Activated CD4-positive, alpha-beta memory T cell treated with anti-CD3 and anti-CD28 coated beads, Interleukin-2, amount 10 ng/mL, durations not matched to agents 7 days and 5 days (primary cell): ENCODE data around the gene HSPG2. TPM values are rescaled to one million over a fixed set of nuclear protein-coding genes. Genes with fewer than 3 reads are reported as not detected.

ENCODE experiments used
- CTCF ChIA-PET: fragments of 350-600 bp; sonication (Branson Sonifier 250); formaldehyde crosslinking; loops from one replicate; lab custom pipeline; 2021; ENCODE audit warnings: antibody characterized with exemption, inconsistent platforms; lab: Charles Lee
- POLR2A ChIA-PET: fragments of 350-600 bp; sonication (Branson Sonifier 250); formaldehyde crosslinking; loops from one replicate; lab custom pipeline; 2021; ENCODE audit warnings: antibody characterized with exemption; lab: Charles Lee
- DNase-seq: peaks from one replicate; pipeline ENCODE4 v3.0.0-alpha.2; 2020
- H3K27ac Mint-ChIP-seq: one replicate; pipeline ENCODE4 v1.8.0; 2021; ENCODE audit warnings: mild to moderate bottlenecking, mixed read lengths
- H3K27me3 Mint-ChIP-seq: one replicate; pipeline ENCODE4 v1.8.0; 2021; ENCODE audit warnings: mixed read lengths
- H3K36me3 Mint-ChIP-seq: one replicate; pipeline ENCODE4 v1.8.0; 2021; ENCODE audit warnings: low read depth, mixed read lengths
- H3K4me1 Mint-ChIP-seq: one replicate; pipeline ENCODE4 v1.8.0; 2021; ENCODE audit warnings: mixed read lengths
- H3K4me3 Mint-ChIP-seq: one replicate; pipeline ENCODE4 v1.8.0; 2021; ENCODE audit warnings: mild to moderate bottlenecking, mixed read lengths
- H3K9me3 Mint-ChIP-seq: one replicate; pipeline ENCODE4 v1.8.0; 2021; ENCODE audit warnings: mixed read lengths
- total RNA-seq, 2 experiments: library from RNA; stranded (reverse); gene quantifications; one replicate each; pipeline ENCODE4 v1.2.3, GENCODE V29; 2021

HSPG2 gene
- total RNA-seq, 2 experiments from 2014 or later, result 1.0 to 1.2 TPM

DNA sequence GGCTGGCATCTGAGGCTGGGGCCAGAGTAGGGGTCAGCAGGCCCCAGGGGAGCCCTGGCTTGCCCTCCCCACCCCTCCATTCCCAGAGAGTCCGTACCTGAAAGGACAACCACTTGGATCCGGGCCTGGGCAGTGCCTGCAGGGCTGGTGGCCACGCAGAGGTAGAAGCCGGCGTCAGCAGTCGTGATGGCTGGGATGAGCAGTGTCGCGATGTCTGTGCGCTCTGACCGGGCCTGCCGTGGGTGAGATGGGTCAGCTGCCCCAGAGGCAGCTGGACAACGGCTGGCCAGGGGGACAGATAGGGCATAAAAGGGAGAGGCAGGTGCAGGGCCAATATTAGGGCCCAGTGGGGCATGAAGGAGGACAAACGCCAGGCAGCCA lies 82.4 kb downstream of the HSPG2 start:
- H3K27ac Mint-ChIP-seq, result no peak overlapping the region
- no peaks in the 10 kb centered on the region for H3K9me3 Mint-ChIP-seq
- no peaks in the 10 kb centered on the region for H3K27me3 Mint-ChIP-seq
- no peak for DNase-seq
- H3K36me3 Mint-ChIP-seq, result no peaks in the 10 kb centered on the region
- POLR2A ChIA-PET, result interaction anchor here (1.2 kb wide), 1 partner anchor 72 kb away, joined by 3 read pairs; the partner anchor contains the start of gene USP48
- CTCF ChIA-PET, result no interaction called here
- H3K4me3 Mint-ChIP-seq, result no peak overlapping the region
- peaks cover 17% of the 10 kb centered on the region for H3K4me1 Mint-ChIP-seq

DNA sequence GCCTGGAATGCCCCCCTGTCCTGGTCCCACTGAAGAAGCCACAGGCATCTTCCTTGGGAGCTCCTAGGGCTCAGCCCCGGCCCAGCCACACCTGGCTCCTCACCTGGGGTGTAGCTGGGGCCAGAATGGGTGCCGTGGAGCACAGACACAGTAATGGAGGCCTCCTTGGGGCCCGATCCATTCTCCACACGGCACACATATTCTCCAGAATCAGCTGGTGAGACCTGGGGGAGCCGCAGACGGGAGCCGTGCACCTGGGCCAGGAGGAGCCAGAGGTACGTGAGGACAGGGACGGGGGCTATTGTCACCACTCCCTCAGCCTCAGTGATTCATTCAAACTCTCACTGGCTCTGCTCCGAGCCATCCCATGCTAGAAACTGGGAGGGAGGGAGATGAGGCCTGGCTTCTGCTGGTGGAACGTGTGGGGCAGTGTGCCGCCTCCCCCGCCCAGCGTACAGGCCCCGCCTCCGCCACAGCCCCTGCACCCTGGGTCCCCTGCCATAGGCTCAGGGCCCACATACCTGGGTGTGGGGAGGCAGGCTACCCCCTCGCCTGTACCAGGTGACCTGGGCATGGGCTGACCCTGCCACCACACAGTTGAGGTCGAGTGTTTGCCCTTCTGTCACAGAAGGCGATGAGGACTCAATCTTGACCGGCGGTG lies 82.9 kb downstream of the HSPG2 start:
- POLR2A ChIA-PET, result interaction anchor here (1.2 kb wide), 1 partner anchor 71 kb away, joined by 3 read pairs; the partner anchor contains the start of gene USP48
- H3K4me3 Mint-ChIP-seq, result no peak overlapping the region
- no peaks in the 10 kb centered on the region for H3K36me3 Mint-ChIP-seq
- DNase-seq, result no peak
- H3K9me3 Mint-ChIP-seq, result no peaks in the 10 kb centered on the region
- CTCF ChIA-PET, result no interaction called here
- no peak overlapping the region for H3K27ac Mint-ChIP-seq
- no peaks in the 10 kb centered on the region for H3K27me3 Mint-ChIP-seq
- peaks cover 17% of the 10 kb centered on the region for H3K4me1 Mint-ChIP-seq

DNA sequence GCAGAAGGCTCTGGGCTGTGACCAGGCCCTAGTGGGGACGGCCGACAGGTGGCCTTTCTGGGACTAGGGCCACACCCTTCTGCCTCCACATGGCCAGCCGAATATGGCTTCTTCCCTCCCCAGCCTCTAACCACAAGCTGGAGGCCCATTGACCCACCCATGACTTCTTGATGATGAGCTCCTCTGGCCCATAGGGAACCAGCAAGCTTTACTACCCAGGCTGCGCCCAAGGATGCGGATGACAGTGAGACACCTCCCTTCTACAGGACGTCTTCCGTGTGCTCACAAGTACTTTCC lies 84.0 kb downstream of the HSPG2 start:
- ChIA-PET CTCF (no interaction called here), POLR2A (no interaction called here)
- Mint-ChIP-seq H3K27ac (no peak overlapping the region), H3K36me3 (no peaks in the 10 kb centered on the region), H3K9me3 (no peaks in the 10 kb centered on the region), H3K27me3 (no peaks in the 10 kb centered on the region), H3K4me1 (peaks cover 16% of the 10 kb centered on the region), H3K4me3 (no peak overlapping the region)
- DNase-seq, result no peak

DNA sequence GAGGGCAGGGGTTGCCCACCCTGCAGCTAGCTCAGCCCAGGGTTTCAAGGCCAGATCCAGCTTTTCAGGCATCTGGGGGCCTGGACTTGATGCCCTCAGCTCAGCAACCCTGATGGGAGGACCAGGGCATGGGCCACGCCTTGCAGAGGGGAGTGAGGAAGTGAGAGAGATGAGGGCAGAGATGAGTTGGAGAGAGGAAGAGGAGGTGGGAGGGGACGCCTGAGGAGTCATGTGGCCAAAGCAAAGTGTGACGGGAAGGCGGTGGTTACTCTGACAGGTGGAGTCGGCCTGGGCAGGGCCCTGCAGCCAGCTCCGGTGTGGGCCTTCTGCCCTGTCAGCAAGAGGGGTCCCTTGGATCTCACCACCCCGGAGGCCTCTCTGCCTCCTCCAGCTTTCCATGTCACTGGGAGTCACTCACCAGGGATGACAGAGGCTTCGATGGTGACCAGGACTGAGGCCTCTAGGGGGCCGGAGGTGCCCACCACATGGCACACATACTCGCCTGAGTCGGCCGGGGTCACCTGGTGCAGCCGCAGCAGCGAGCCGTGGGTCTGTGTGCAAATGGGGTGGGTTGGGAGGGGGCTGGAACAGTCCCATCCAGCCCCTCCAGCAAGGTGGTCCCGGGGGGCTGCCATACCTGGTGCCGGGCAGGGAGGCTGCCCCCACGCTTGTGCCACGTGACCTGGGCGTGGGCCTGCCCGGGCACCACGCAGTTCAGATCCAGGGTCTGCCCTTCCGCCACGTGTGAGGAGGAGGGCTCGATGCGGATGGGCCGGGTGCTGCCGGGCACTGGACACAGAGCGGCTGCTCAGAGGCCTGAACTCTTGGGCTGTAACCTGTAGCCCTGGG lies 84.6 kb downstream of the HSPG2 start:
- ChIA-PET CTCF (no interaction called here), POLR2A (no interaction called here)
- H3K9me3 Mint-ChIP-seq, result no peaks in the 10 kb centered on the region
- no peak overlapping the region for H3K4me3 Mint-ChIP-seq
- DNase-seq, result peak; percentile 33
- no peaks in the 10 kb centered on the region for H3K27me3 Mint-ChIP-seq
- peak overlapping the region; percentile 47 for H3K27ac Mint-ChIP-seq
- no peaks in the 10 kb centered on the region for H3K36me3 Mint-ChIP-seq
- peaks cover 11% of the 10 kb centered on the region for H3K4me1 Mint-ChIP-seq

DNA sequence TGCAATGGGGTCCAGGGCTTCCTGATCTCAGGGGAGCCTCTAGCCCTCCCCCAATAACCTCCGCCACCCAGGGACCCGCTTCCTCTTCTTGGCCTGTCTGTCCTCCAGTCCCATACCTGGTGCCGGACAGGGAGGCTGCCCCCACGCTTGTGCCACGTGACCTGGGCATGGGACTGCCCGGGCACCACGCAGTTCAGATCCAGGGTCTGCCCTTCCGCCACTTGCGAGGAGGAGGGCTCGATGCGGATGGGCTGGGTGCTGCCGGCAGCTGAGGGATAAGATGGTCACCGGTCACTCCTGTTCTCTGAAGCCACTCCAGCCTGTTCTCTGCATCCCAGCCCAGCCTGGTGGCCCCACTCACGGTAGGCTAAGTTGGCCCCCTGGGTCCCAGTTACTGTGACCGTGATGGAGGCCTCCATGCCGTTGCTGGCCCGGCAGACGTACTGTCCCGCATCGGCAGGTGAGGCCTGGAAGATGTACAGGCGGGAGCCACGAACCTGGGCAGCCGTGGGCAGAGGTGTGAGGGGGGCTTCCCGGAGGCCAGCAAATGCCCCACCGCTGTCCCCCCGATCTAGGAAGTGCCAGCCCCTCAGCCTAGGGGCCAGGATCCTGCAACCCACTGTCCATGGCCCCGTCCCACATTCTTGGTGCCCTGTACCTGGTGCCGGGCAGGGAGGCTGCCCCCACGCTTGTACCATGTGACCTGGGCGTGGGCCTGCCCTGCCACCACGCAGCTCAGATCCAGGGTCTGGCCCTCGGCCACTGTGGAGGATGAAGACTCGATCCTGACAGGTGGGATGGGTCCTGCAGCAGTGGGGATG lies 85.5 kb downstream of the HSPG2 start:
- Mint-ChIP-seq H3K4me1 (peaks cover 9% of the 10 kb centered on the region), H3K9me3 (no peaks in the 10 kb centered on the region), H3K27ac (peak overlapping the region; percentile 47), H3K36me3 (no peaks in the 10 kb centered on the region), H3K27me3 (no peaks in the 10 kb centered on the region), H3K4me3 (no peak overlapping the region)
- POLR2A ChIA-PET, result no interaction called here
- CTCF ChIA-PET, result no interaction called here
- DNase-seq, result no peak

DNA sequence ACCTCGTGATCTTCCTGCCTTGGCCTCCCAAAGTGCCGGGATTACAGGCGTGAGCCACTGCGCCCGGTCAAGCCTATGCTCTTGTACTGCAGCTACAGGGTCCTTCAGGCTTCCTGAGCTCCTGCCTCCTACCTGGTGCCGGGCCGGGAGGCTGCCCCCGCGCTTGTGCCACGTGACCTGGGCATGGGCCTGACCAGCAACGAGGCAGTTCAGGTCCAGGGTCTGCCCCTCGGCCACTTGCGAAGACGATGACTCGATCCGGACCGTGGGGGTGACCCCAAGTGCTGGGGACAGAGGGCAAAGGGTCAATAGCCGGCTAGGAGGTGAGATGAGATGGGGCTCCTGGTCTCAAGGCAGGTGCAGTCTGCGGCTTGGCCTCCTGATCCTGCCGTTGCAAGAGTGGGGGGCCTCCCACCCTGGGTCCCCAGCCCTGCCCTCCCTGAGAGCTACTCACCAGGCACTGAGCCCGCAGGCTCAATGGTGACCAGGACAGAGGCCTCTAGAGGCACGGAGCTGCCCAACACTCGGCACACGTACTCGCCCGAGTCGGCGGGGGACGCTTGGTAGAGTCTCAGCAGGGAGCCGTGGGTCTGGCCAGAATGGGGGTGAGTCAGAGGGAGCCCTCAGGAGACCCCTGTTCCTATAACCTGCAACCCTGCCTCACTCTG lies 87.1 kb downstream of the HSPG2 start:
- H3K27ac Mint-ChIP-seq, result no peak overlapping the region
- CTCF ChIA-PET, result no interaction called here

DNA sequence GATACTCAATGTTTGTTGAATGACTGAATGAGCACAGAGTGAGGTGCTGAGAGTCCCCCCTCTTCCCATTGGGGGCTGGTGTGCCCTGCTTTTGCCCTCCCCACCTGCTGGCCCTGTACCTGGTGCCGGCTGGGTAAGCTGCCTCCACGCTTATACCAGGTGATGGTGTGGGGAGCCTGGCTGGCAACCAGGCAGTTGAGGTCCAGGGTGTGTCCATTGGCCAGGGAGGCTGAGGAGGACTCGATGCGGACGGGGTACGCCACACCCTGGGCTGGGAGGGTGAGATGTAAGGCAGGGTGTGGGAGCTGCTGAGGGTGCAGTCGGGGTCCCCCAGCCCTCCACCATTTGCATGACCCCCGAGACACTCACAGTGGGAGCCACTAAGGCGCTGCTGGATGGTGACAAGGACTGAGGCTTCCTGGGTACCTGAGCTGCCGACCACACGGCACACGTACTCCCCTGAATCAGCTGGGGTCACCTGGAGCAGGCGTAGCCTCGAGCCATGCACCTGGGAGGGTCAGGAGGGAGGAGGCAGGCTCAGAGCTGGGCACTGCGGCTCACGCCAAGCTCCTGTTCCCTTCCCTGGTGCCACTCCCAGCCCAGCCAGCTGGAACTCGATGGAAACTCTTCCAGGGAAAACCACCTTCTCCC lies 88.5 kb downstream of the HSPG2 start:
- ChIA-PET CTCF (no interaction called here), POLR2A (no interaction called here)
- Mint-ChIP-seq H3K4me1 (peaks cover 6% of the 10 kb centered on the region), H3K4me3 (no peak overlapping the region), H3K9me3 (no peaks in the 10 kb centered on the region), H3K36me3 (no peaks in the 10 kb centered on the region), H3K27ac (no peak overlapping the region), H3K27me3 (no peaks in the 10 kb centered on the region)
- DNase-seq, result no peak

More for the DNA sequence above, 87.1 kb downstream of the HSPG2 start:
- POLR2A ChIA-PET, result no interaction called here
- Mint-ChIP-seq H3K4me1 (peaks cover 9% of the 10 kb centered on the region), H3K4me3 (no peak overlapping the region), H3K27me3 (no peaks in the 10 kb centered on the region), H3K36me3 (no peaks in the 10 kb centered on the region), H3K9me3 (no peaks in the 10 kb centered on the region)
- no peak for DNase-seq

DNA sequence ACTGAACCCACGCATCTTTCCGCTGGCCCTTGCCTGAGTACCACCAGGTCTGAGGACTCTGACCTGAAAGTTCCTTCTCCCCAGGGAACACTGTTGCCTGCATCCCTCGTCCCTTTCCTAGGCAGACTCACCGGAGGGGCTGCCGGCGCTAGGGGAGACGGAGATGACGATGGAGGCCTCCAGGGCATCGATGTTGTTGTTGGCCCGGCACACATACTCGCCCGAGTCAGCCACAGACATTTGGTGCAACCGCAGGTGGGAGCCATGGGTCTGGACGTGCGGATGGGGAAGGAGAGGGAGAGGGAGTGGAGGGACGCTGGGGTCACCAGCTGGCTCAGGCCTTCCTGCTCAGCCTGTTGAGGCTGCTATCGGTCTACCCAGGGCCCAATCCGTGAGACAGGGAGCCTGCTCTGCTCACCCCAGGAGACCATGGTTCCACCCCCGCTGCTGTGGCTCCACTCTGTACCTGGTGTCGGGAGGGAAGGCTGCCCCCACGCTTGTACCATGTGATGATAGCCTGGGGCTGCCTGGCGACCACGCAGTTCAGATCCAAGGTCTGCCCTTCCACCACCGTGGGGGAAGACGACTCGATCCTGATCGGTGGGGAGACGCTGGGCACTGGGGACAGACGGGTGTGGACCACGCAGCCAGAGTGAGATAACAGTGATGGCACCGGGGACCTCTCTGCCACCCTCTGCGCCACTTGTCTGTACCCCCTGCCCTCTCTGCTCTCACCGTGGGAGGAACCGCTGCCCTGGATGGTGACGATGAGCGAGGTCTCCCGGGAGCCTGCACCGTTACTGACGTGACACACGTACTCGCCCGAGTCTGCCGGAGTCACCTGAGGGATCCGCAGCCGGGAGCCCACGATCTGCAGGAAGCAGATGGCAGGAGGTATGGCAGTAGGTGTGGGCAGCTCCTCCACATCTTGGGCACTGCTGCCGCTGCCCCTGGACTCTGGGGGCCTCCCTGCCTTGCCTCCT lies 89.6 kb downstream of the HSPG2 start:
- Mint-ChIP-seq H3K36me3 (no peaks in the 10 kb centered on the region), H3K4me3 (no peak overlapping the region), H3K4me1 (peaks cover 6% of the 10 kb centered on the region), H3K9me3 (no peaks in the 10 kb centered on the region), H3K27ac (no peak overlapping the region), H3K27me3 (no peaks in the 10 kb centered on the region)
- no peak for DNase-seq
- ChIA-PET POLR2A (no interaction called here), CTCF (no interaction called here)

DNA sequence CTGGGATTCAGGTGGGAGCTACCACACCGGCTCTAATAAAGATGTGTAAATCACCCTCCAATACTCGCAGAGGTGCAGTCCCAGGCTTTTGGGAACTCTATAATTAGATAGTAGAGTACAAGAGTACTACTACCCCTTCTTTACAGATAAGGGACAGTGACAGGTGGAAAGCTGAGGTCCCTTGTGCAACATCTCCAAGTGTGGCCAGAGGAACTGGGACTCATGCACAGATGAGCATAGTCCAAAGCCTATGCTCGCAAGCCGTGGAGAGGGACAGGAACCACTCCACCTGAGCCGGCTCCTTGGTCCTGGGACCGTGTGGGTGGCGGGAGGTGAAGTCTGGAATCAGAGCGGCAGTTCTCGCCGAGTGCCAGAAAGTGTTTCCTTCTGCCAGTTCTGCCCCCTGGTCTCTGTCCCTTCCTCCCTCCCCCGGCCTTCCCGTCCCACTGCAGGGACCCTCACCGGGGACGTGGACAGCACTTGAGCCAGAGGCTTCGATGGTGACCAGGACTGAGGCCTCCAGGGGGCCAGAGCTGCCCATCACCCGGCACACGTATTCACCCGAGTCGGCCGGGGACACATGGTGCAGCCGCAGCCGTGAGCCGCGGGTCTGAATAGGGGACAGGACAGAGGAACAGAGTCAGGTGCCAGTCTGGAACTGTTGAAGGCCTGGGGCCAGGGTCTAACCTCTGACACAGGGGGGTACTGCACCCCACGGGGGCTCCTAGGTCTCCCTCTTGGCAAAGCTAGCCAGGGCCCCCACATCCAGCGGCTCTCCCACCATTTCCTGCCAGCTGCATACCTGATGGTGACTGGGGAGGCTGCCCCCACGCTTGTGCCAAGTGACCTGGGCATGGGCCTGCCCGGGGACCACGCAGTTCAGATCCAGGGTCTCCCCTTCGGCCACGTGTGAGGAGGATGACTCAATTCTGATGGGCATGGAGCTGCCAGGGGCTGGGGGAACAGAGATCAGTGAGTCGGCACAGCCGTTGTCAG lies 91.2 kb downstream of the HSPG2 start:
- Mint-ChIP-seq H3K4me3 (no peak overlapping the region), H3K4me1 (no peaks in the 10 kb centered on the region), H3K27ac (no peak overlapping the region), H3K9me3 (no peaks in the 10 kb centered on the region), H3K36me3 (no peaks in the 10 kb centered on the region), H3K27me3 (no peaks in the 10 kb centered on the region)
- DNase-seq, result no peak
- ChIA-PET POLR2A (no interaction called here), CTCF (no interaction called here)

DNA sequence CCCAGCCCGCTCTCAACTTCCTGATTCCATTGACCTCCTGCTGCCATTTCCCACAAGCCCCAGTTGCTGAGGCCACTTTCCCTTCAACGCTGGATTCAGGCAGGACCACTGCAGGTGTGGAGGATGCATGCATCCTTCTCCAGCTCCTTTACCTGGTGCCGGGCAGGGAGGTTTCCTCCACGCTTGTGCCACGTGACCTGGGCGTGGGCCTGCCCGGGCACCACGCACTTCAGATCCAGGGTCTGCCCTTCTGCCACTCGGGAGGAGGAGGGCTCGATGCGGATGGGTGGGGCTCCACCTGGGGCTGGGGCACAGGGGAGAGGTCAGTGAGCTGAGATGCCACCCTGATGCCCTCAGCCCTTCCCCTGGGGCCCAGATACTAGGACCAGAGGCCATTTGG lies 93.1 kb downstream of the HSPG2 start:
- no peaks in the 10 kb centered on the region for H3K36me3 Mint-ChIP-seq
- H3K27me3 Mint-ChIP-seq, result no peaks in the 10 kb centered on the region
- no peak for DNase-seq
- no peaks in the 10 kb centered on the region for H3K9me3 Mint-ChIP-seq
- CTCF ChIA-PET, result no interaction called here
- no peak overlapping the region for H3K4me3 Mint-ChIP-seq
- POLR2A ChIA-PET, result no interaction called here
- no peak overlapping the region for H3K27ac Mint-ChIP-seq
- H3K4me1 Mint-ChIP-seq, result no peaks in the 10 kb centered on the region

DNA sequence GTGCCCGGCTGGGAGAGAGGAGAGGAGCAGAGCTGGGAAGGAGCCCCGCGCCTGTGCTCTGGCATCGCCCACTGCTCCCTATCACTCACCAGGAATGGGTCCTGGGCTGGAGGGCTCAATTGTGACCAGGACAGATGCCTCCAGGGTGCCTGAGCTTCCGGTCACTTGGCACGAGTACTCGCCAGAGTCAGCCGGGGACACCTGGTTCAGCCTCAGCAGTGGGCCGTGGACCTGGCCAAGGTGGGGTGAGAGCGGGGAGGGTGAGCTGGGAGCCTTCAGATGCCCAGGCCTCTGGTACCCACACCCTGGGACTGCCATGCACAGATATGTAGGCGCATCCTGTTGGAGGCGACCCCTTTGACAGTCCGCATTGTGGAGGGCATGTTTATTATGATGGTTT lies 93.9 kb downstream of the HSPG2 start:
- Mint-ChIP-seq H3K27me3 (no peaks in the 10 kb centered on the region), H3K4me1 (no peaks in the 10 kb centered on the region), H3K4me3 (no peak overlapping the region), H3K36me3 (no peaks in the 10 kb centered on the region), H3K27ac (no peak overlapping the region), H3K9me3 (no peaks in the 10 kb centered on the region)
- POLR2A ChIA-PET, result no interaction called here
- no peak for DNase-seq
- CTCF ChIA-PET, result no interaction called here
